Fibroblast of lung (primary cell): ENCODE measurements around the gene MCRS1. TPM values are rescaled to one million over a fixed set of nuclear protein-coding genes. Genes with fewer than 3 reads are reported as not detected.

Experiments
- DNase-seq, 2 donors: peaks; one replicate each; pipeline versions ENCODE4 v3.0.0 to v3.0.0-alpha.2; 2010; ENCODE audit warnings: low read depth in 2 of 2
- H2AFZ ChIP-seq: 2 replicates; pipeline ENCODE4 v1.5.1; 2012; ENCODE audit warnings: low read length, control low read depth, inconsistent platforms
- H3K27ac ChIP-seq: 2 replicates; pipeline ENCODE4 v1.5.1; 2011; ENCODE audit warnings: low read length, control low read depth; ENCODE audit not compliant: insufficient read depth
- H3K27me3 ChIP-seq: 2 replicates; pipeline ENCODE4 v1.5.1; 2011; ENCODE audit warnings: mild to moderate bottlenecking, low read length; ENCODE audit not compliant: control insufficient read depth, insufficient read depth
- H3K36me3 ChIP-seq: 2 replicates; pipeline ENCODE4 v1.5.1; 2011; ENCODE audit warnings: low read length; ENCODE audit not compliant: control insufficient read depth, insufficient read depth
- H3K4me1 ChIP-seq: 2 replicates; pipeline ENCODE4 v1.5.1; 2011; ENCODE audit warnings: low read length; ENCODE audit not compliant: control insufficient read depth, insufficient read depth; ENCODE audit errors: extremely low read depth
- H3K4me2 ChIP-seq: 2 replicates; pipeline ENCODE4 v1.5.1; 2011; ENCODE audit warnings: low read length, control low read depth; ENCODE audit not compliant: insufficient read depth; ENCODE audit errors: extremely low read depth
- H3K4me3 ChIP-seq, 4 experiments: fragments of 200-600 bp in 1 of 4; sonication (generic) in 1 of 4; replicated peaks in 1 of 4; 2 replicates each; pipeline ENCODE4 v1.5.1; 2011 to 2016; ENCODE audit warnings: low read length in 4 of 4, low read depth in 3 of 4, mild to moderate bottlenecking in 3 of 4, control low read depth in 2 of 4, inconsistent platforms in 1 of 4, mixed read lengths in 1 of 4; ENCODE audit not compliant: insufficient read depth in 1 of 4; ENCODE audit errors: control extremely low read depth in 1 of 4
- H3K79me2 ChIP-seq: 2 replicates; pipeline ENCODE4 v1.5.1; 2012; ENCODE audit warnings: mild to moderate bottlenecking, low read length, inconsistent platforms; ENCODE audit not compliant: control insufficient read depth, insufficient read depth
- H3K9ac ChIP-seq: 2 replicates; pipeline ENCODE4 v1.5.1; 2011; ENCODE audit warnings: mild to moderate bottlenecking, low read length, control low read depth; ENCODE audit not compliant: insufficient read depth
- H3K9me3 ChIP-seq: 2 replicates; pipeline ENCODE4 v1.5.1; 2012; ENCODE audit warnings: low read depth, low read length; ENCODE audit not compliant: control insufficient read depth, insufficient read depth
- H4K20me1 ChIP-seq: 2 replicates; pipeline ENCODE4 v1.5.1; 2011; ENCODE audit warnings: low read length; ENCODE audit not compliant: control insufficient read depth, insufficient read depth; ENCODE audit errors: extremely low read depth
- CTCF ChIP-seq, 2 donors: IDR thresholded peaks in 1 of 2; conservative IDR thresholded peaks in 1 of 2; 1 replicate in 1 of 2; 2 replicates in 1 of 2; pipeline ENCODE4 v1.5.1; 2011 to 2012; ENCODE audit warnings: low read length in 2 of 2, control low read depth in 1 of 2, inconsistent platforms in 1 of 2, low read depth in 1 of 2, mild to moderate bottlenecking in 1 of 2
- EZH2 ChIP-seq: IDR thresholded peaks from 2 replicates; pipeline ENCODE4 v1.5.1; 2012; ENCODE audit warnings: low read length, control low read depth, mild to moderate bottlenecking; ENCODE audit errors: missing control alignments
- polyA plus RNA-seq, 2 donors: library from polyadenylated mRNA; depleted of rRNA in 1 of 2; stranded (reverse) in 1 of 2; unstranded in 1 of 2; fragments of >200 nt; gene quantifications; 2 replicates each; pipeline ENCODE4 v1.2.1, GENCODE V29; 2011 to 2012; ENCODE audit warnings: missing spikeins in 1 of 2
- total RNA-seq: library from RNA; depleted of rRNA; stranded (reverse); fragments of >200 nt; gene quantifications from 2 replicates; pipeline ENCODE4 v1.2.1, GENCODE V29; 2014

MCRS1 gene
- total and polyA plus RNA-seq, 2 donors (not counting 1 experiment from before 2014, with no cell fraction given) = 51.1 to 52.2 TPM

DNA sequence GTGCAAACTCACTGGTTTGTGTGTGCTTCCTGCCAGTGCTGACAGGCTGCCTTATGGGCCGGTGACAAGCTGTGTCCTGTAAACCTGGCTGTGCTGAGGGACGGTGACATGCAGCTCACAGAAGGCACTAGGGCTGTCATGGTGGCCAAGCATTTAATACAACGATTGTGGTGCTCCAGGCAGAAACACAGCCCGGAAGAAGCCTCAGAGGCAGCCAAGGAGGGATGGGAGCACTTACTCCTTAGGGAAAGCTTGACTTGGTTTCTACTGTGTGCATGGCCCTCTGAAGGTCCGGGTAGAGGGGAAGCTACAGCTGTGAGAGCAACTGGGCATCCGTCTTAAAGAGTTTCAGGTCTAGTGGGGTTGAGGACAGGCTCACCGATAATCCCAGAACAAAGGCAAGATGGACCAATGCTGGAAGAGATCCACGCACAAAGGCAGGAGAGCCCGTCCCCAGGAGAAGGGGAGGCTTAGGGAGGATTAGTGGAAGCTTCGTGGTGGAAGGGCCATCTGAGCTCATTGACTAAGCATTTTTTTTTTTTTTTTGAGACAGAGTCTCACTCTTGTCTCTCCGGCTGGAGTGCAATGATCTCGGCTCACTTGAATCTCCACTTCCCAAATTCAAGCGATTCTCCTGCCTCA, 10.7 kb upstream of the MCRS1 start:
- Histone ChIP-seq H3K4me1 (no peaks in the 10 kb centered on the region), H3K9me3 (no peaks in the 10 kb centered on the region), H3K27me3 (no peaks in the 10 kb centered on the region), H3K36me3 (no peaks in the 10 kb centered on the region), H4K20me1 (no peaks in the 10 kb centered on the region), H3K27ac (no peak overlapping the region), H3K79me2 (no peaks in the 10 kb centered on the region), H3K4me2 (no peak overlapping the region), H3K9ac (no peak overlapping the region), H3K4me3 (no peak overlapping the region), H2AFZ (no peak overlapping the region)
- DNase-seq = no peak
- TF ChIP-seq CTCF (conservative IDR thresholded peaks at IDR 0.05 in 1 of 2, IDR thresholded peaks at IDR 0.05 in 1 of 2; ENCODE audit: low read depth in 1 of 2, low read length in 2 of 2) (no peak), EZH2 (no peak)

DNA sequence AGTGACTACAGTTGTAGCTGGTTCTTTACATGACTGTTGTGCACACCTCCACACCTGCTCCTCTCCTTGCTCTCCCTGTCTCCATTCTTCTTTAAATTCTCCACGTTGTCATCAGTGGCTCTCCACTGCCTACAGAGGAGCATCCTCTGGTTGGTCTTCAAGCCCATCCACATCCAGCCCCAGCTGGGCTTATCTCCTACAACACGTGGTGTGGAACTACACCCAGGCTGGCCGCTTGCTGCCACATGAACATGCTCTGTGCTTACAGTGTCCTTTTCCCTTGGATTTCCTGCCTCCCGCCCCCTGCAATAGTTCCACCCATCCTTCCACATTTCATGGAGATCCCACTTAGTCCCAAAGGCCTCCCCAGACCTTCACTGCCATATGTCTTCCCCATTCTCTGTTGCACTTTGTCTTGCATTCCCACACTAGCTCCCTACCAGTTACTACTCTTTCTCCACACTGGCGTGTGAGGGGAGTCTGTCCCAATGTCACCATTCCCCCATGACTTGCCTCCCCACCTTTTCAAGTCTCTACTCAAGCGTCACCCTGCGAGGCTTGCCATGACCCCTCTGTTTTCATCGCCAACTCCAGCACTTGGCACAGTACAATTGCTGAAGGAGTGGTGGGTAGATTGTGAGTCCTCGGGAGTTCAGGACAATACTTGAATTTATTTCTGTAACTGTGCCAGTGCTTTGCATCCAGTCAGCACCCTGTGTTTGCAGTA, 9.8 kb upstream of the MCRS1 start:
- no peaks in the 10 kb centered on the region for H3K79me2 ChIP-seq
- no peaks in the 10 kb centered on the region for H3K27me3 ChIP-seq
- H2AFZ ChIP-seq = no peak overlapping the region
- no peak overlapping the region for H3K4me2 ChIP-seq
- DNase-seq = no peak
- no peaks in the 10 kb centered on the region for H3K4me1 ChIP-seq
- H3K27ac ChIP-seq = no peak overlapping the region
- no peak overlapping the region for H3K9ac ChIP-seq
- no peaks in the 10 kb centered on the region for H4K20me1 ChIP-seq
- H3K9me3 ChIP-seq = no peaks in the 10 kb centered on the region
- TF ChIP-seq CTCF (conservative IDR thresholded peaks at IDR 0.05 in 1 of 2, IDR thresholded peaks at IDR 0.05 in 1 of 2; ENCODE audit: low read depth in 1 of 2, low read length in 2 of 2) = no peak
- TF ChIP-seq EZH2 = no peak
- no peaks in the 10 kb centered on the region for H3K36me3 ChIP-seq
- H3K4me3 ChIP-seq = no peak overlapping the region

DNA sequence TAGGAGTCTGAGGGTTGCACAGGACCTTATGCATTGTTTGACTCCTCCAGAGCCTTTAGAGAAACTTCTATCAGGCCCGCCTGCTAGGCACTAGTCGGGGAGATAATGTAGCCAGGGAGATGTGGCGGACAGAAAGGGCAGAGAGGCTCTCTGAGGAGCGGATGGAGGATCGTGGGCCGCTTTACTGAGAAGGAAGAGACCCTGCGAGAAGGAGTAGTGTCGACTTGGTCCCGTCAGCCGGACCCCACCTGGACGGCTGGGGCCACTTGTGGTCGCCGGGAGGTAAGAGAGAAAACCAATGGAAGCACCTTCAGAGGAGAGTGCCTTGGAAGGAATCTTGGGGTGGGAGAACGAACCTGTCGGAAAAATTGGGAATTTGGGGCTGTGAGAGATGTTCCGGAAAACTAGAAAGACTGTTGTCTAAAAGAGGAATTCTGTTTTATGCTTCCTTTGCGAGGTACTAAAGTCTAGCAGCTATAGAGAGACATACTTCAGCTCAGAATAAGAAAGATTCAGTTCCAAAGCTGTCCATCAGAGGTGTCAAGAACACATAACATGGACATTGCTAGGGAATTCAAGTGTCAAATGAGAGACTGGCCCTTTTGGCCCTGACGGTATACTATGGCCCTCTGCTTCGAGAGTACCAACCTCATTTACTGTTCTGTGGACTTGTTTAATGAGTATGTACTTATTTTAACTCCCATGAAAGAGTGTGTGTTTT, 660 bp upstream of the MCRS1 start:
- Histone ChIP-seq H3K4me2 (peak overlapping the region; percentile 81), H4K20me1 (no peaks in the 10 kb centered on the region), H3K36me3 (peaks cover 12% of the 10 kb centered on the region), H2AFZ (peak overlapping the region; percentile 99), H3K27ac (peak overlapping the region; percentile 98), H3K4me1 (peaks cover 3% of the 10 kb centered on the region), H3K9ac (peak overlapping the region; percentile 99), H3K79me2 (peaks cover 24% of the 10 kb centered on the region), H3K27me3 (no peaks in the 10 kb centered on the region), H3K9me3 (no peaks in the 10 kb centered on the region), H3K4me3 (peak overlapping the region; percentile 77 to 100 (median 96))
- TF ChIP-seq CTCF (conservative IDR thresholded peaks at IDR 0.05 in 1 of 2, IDR thresholded peaks at IDR 0.05 in 1 of 2; ENCODE audit: low read depth in 1 of 2, low read length in 2 of 2) (no peak), EZH2 (no peak)
- DNase-seq = no peak
